HFF-Myc (cell line): ENCODE data around the gene FUT7.

Experiments
- DNase-seq: peaks from one replicate; pipeline ENCODE4 v3.0.0-alpha.2; 2011; ENCODE audit warnings: low read depth; ENCODE audit errors: extremely low read depth
- H3K4me3 ChIP-seq: replicated peaks from 2 replicates; pipeline ENCODE4 v1.5.1; 2011; ENCODE audit warnings: low read depth, mild to moderate bottlenecking, control low read depth, low read length
- CTCF ChIP-seq: IDR thresholded peaks from 2 replicates; pipeline ENCODE4 v1.5.1; 2012; ENCODE audit warnings: mild to moderate bottlenecking, low read depth, low read length, control low read depth; ENCODE audit errors: missing control alignments

The FUT7 gene

GRCh38 chr9:137070906-137071275 lies 39.0 kb upstream of the FUT7 start:
- TF ChIP-seq CTCF, result peak; percentile 3
- DNase-seq, result no peak
- H3K4me3 ChIP-seq, result peak overlapping the region; percentile 58

- peak within 1 kb of the TSS; percentile 58 for H3K4me3 ChIP-seq
- DNase-seq, result peak; percentile 56
- no peak for TF ChIP-seq CTCF
Measured at GRCh38 chr9:137070201-137070905, 38.5 kb upstream of the FUT7 start, which contains the start of gene SAPCD2. Gene SAPCD2, minus strand, starts transcription at chr9:137070557. Its CDS starts 97 bp downstream, at chr9:137070460.

- no peak for TF ChIP-seq CTCF
- no peak for DNase-seq
Measured at GRCh38 chr9:137069508-137070091, 37.7 kb upstream of the FUT7 start.

GRCh38 chr9:137068539-137069507 lies 36.9 kb upstream of the FUT7 start:
- TF ChIP-seq CTCF, result no peak
- peak overlapping the region; percentile 58 for H3K4me3 ChIP-seq
- DNase-seq, result no peak

More at GRCh38 chr9:137069508-137070091, 37.7 kb upstream of the FUT7 start:
- H3K4me3 ChIP-seq, result peak overlapping the region; percentile 58

- peak overlapping the region; percentile 58; the same call in 1 of the 2 replicates for H3K4me3 ChIP-seq
- DNase-seq, result no peak
- TF ChIP-seq CTCF, result peak; percentile 83
Measured at GRCh38 chr9:137067860-137068538, 36.1 kb upstream of the FUT7 start.
